ENCODE measurements around the gene SLC44A3.

Gene SLC44A3

DNA sequence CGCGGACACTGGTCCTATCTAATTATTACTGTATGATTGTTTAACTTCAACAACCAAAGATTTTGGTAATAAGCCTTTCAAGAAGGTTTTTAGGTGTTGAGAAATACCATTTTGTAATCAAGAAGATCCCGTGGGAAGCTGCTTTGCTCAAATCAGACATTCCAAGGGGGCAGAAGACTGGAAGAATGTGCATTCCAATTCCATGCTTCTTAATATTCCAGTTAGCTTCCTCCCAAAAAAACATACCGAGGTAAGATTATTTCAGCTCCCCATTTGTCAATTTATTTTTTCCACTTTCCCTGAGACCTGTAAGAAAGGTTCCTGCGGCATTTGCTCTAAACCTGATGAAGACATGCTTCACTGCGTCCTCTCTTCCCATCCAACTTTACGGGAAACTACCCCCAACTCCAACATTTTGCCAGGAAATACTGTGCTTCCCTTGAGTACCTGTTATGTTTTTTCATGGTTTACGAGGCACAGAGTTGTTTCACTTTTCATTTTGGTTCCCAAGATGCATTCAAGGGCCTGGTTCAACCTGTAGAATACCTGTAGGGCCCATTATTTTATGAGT is 102.7 kb downstream of the SLC44A3 start:
- no peaks in the 10 kb centered on the region for H3F3A ChIP-seq (ENCODE audit: insufficient read depth, low read length)
- no peaks in the 10 kb centered on the region for H3K27me3 ChIP-seq (replicated peaks; ENCODE audit: insufficient read depth, low read length)
- H3K9me3 ChIP-seq (replicated peaks; ENCODE audit: insufficient read depth, low read length) = no peaks in the 10 kb centered on the region
- no peak for TF ChIP-seq EZH2 (optimal IDR thresholded peaks at IDR 0.05; ENCODE audit: low read depth, low read length)
- no peak for TF ChIP-seq EZH2phosphoT487 (IDR thresholded peaks at IDR 0.05; ENCODE audit: low read length)
- TF ChIP-seq, protein P1, sequence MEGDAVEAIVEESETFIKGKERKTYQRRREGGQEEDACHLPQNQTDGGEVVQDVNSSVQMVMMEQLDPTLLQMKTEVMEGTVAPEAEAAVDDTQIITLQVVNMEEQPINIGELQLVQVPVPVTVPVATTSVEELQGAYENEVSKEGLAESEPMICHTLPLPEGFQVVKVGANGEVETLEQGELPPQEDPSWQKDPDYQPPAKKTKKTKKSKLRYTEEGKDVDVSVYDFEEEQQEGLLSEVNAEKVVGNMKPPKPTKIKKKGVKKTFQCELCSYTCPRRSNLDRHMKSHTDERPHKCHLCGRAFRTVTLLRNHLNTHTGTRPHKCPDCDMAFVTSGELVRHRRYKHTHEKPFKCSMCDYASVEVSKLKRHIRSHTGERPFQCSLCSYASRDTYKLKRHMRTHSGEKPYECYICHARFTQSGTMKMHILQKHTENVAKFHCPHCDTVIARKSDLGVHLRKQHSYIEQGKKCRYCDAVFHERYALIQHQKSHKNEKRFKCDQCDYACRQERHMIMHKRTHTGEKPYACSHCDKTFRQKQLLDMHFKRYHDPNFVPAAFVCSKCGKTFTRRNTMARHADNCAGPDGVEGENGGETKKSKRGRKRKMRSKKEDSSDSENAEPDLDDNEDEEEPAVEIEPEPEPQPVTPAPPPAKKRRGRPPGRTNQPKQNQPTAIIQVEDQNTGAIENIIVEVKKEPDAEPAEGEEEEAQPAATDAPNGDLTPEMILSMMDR (IDR thresholded peaks at IDR 0.05; ENCODE audit: low read length) = no peak
- H2AFZ ChIP-seq (ENCODE audit: low read length) = peak overlapping the region; percentile 69
- H3K36me3 ChIP-seq (replicated peaks; ENCODE audit: insufficient read depth, low read length) = no peaks in the 10 kb centered on the region
- DNase-seq = peak; percentile 8
- no peak overlapping the region for H3K27ac ChIP-seq (ENCODE audit: low read length)
- peak overlapping the region; percentile 46; the same call in 1 of the 2 replicates for H3K4me3 ChIP-seq (ENCODE audit: low read length)
- peak overlapping the region; percentile 25; the same call in 1 of the 2 replicates for H3K9ac ChIP-seq (ENCODE audit: low read length)
- no peaks in the 10 kb centered on the region for H3K9me2 ChIP-seq (replicated peaks; ENCODE audit: insufficient read depth, low read length)
- no peaks in the 10 kb centered on the region for H4K20me1 ChIP-seq (ENCODE audit: insufficient read depth, low read length)
- H3K4me2 ChIP-seq (ENCODE audit: low read depth, low read length) = peak overlapping the region; percentile 54
- no peaks in the 10 kb centered on the region for H3K4me1 ChIP-seq (ENCODE audit: low read length)
- H3K79me2 ChIP-seq (ENCODE audit: low read length) = no peaks in the 10 kb centered on the region

DNA sequence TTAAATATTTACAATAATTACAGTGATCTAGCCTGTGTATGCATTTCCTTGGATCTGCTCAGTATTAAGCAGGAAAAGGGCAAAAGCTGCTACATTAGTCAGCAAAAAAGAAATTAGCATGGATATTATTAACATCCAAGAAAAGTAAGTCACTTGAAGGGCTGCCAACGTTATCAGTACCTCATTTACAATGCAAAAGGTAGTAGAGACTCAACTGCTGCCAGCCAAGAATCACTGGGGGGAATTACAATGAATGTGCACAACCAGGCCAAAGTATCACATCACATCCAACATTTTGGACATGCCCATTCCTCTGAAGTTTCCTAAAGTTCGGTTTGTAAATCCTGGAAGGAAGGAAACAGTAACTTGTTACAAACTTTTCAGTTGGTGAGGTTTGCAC is 104.8 kb downstream of the SLC44A3 start:
- Histone ChIP-seq H3K4me3 (ENCODE audit: low read length) (no peak overlapping the region), H3K79me2 (ENCODE audit: low read length) (no peaks in the 10 kb centered on the region), H3K27ac (ENCODE audit: low read length) (no peak overlapping the region), H3K9me3 (replicated peaks; ENCODE audit: insufficient read depth, low read length) (no peaks in the 10 kb centered on the region), H4K20me1 (ENCODE audit: insufficient read depth, low read length) (no peaks in the 10 kb centered on the region), H3K36me3 (replicated peaks; ENCODE audit: insufficient read depth, low read length) (no peaks in the 10 kb centered on the region), H3K27me3 (replicated peaks; ENCODE audit: insufficient read depth, low read length) (no peaks in the 10 kb centered on the region), H3F3A (ENCODE audit: insufficient read depth, low read length) (no peaks in the 10 kb centered on the region), H2AFZ (ENCODE audit: low read length) (no peak overlapping the region), H3K9ac (ENCODE audit: low read length) (no peak overlapping the region), H3K4me1 (ENCODE audit: low read length) (no peaks in the 10 kb centered on the region), H3K4me2 (ENCODE audit: low read depth, low read length) (no peak overlapping the region), H3K9me2 (replicated peaks; ENCODE audit: insufficient read depth, low read length) (no peaks in the 10 kb centered on the region)
- no peak for DNase-seq
- TF ChIP-seq EZH2phosphoT487 (IDR thresholded peaks at IDR 0.05; ENCODE audit: low read length) = no peak

DNA sequence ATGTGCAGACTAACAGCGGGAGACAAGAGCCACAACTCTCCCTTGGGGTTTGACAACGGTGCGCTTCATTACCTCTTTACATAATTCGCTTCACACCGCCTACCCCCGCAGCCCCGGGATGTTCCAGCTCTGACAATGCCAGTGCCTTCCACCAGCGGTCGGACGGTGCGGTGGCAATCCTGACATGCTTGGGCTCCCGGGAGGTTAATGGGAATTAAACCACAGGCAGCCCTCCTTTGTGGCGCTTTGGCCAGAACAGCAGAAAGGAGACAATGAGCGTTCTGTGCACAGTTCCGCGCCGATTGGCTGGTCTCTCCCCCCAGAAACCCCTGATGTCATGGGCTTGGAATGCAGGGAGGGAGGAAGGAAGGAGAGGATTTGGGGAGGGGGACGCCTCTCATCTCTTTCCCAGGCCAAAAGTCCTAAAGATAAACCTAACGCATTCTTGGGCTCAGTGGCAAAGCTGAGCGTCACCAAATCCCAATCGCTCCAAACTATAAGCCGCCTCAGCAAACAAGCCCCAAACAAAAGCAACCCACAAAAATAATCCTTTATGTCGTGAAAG is 105.5 kb downstream of the SLC44A3 start:
- Histone ChIP-seq H3K27ac (ENCODE audit: low read length) (no peak overlapping the region), H3K4me1 (ENCODE audit: low read length) (no peaks in the 10 kb centered on the region)

More for the DNA sequence above, 105.5 kb downstream of the SLC44A3 start:
- Histone ChIP-seq H3K9me2 (replicated peaks; ENCODE audit: insufficient read depth, low read length) (no peaks in the 10 kb centered on the region), H3K27me3 (replicated peaks; ENCODE audit: insufficient read depth, low read length) (no peaks in the 10 kb centered on the region), H3K36me3 (replicated peaks; ENCODE audit: insufficient read depth, low read length) (no peaks in the 10 kb centered on the region), H3K4me2 (ENCODE audit: low read depth, low read length) (peak overlapping the region; percentile 45; the same call in 1 of the 2 replicates), H3F3A (ENCODE audit: insufficient read depth, low read length) (no peaks in the 10 kb centered on the region), H3K79me2 (ENCODE audit: low read length) (no peaks in the 10 kb centered on the region), H2AFZ (ENCODE audit: low read length) (peak overlapping the region; percentile 19; the same call in 1 of the 2 replicates), H3K9ac (ENCODE audit: low read length) (no peak overlapping the region), H3K9me3 (replicated peaks; ENCODE audit: insufficient read depth, low read length) (no peaks in the 10 kb centered on the region), H3K4me3 (ENCODE audit: low read length) (peak overlapping the region; percentile 41; the same call in 1 of the 2 replicates), H4K20me1 (ENCODE audit: insufficient read depth, low read length) (no peaks in the 10 kb centered on the region)
- no peak for DNase-seq
- TF ChIP-seq EZH2phosphoT487 (IDR thresholded peaks at IDR 0.05; ENCODE audit: low read length) (no peak), EZH2 (optimal IDR thresholded peaks at IDR 0.05; ENCODE audit: low read depth, low read length) (no peak)
- TF ChIP-seq, protein P1 (IDR thresholded peaks at IDR 0.05; ENCODE audit: low read length) = no peak
